ENCODE measurements around the gene SLC2A3.

GRCh38 chr12:7933255-7933726 lies 2.7 kb downstream of the SLC2A3 start:
- peak; percentile 47 for TF ChIP-seq CTCF (IDR thresholded peaks at IDR 0.05; ENCODE audit: insufficient read depth, low read length)
- TF ChIP-seq POLR2AphosphoS5 (IDR thresholded peaks at IDR 0.05; ENCODE audit: low read depth), result no peak

All from HL-60 (cell line).